Cardiac fibroblast (primary cell): ENCODE measurements around the gene L1CAM.

Experiments used
- DNase-seq, 2 donors: peaks; one replicate each; pipeline versions ENCODE4 v3.0.0 to v3.0.0-alpha.2; 2010; ENCODE audit warnings: low read depth in 2 of 2
- H3K4me3 ChIP-seq, 2 donors: replicated peaks in 1 of 2; 1 replicate in 1 of 2; 2 replicates in 1 of 2; pipeline ENCODE4 v1.5.1; 2011; ENCODE audit warnings: low read depth in 2 of 2, low read length in 2 of 2, mild to moderate bottlenecking in 2 of 2, moderate library complexity in 1 of 2
- TF ChIP-seq, protein P1 (sequence below): IDR thresholded peaks from one replicate; pipeline ENCODE4 v1.5.1; 2011; ENCODE audit warnings: low read depth, mild to moderate bottlenecking, low read length, inconsistent platforms

Gene L1CAM

DNA sequence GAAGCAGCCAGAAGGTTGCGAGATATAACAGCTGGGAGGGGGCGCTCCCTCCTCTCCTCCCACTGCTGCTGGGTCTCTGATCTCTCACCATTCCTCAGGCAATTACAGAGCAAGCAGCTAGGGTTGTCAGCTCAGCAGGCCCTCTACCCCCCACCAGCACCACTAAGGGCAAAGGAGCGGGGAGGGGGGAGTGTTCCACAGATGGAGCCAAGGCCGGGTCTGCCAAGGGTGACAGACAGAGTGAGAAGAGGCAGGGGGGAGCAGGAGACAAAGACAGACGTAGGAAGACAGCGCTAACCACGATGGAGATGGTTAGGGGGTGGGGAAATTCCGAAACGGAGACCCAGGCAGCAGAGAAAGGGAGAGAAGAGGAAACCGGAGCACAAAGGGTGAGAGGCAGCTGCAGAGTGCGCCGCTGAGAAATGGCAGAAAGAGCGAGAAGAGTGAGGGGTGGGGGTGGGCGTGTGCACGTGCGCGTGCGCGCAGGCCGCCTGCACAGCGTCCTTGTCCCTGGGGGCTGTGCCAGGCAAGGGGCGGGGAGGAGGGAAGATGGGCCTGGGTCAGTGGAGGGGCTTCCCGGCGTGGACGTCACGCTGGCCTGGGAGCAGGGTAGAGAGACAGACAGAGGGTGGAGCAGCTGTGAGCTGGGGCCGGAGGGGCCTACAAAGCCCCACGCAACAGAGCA lies 6.9 kb downstream of the L1CAM start:
- no peak for DNase-seq
- TF ChIP-seq, protein P1, sequence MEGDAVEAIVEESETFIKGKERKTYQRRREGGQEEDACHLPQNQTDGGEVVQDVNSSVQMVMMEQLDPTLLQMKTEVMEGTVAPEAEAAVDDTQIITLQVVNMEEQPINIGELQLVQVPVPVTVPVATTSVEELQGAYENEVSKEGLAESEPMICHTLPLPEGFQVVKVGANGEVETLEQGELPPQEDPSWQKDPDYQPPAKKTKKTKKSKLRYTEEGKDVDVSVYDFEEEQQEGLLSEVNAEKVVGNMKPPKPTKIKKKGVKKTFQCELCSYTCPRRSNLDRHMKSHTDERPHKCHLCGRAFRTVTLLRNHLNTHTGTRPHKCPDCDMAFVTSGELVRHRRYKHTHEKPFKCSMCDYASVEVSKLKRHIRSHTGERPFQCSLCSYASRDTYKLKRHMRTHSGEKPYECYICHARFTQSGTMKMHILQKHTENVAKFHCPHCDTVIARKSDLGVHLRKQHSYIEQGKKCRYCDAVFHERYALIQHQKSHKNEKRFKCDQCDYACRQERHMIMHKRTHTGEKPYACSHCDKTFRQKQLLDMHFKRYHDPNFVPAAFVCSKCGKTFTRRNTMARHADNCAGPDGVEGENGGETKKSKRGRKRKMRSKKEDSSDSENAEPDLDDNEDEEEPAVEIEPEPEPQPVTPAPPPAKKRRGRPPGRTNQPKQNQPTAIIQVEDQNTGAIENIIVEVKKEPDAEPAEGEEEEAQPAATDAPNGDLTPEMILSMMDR, result no peak
- H3K4me3 ChIP-seq, result no peak overlapping the region

DNA sequence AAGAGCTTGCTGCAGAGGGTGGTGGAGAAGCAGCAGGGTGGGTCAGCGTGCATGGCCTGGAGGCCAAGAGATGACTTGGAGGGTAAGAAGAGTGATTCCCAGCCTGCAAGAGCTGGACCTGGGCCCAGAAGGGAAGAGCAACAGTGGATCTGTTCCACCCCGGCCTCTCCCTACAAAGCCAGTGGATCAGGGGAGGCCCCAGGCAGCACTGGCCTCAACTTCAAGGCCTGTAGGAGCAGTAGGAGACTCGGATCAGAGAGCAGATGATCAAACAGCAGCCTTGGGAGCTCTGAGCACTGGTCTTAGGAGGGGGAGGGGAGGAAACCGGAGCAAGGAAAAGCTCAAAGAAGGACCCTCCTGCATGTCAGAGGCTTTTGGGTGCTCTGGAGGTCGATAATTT lies 7.6 kb downstream of the L1CAM start:
- DNase-seq, result no peak
- TF ChIP-seq, protein P1, result no peak
- no peak overlapping the region for H3K4me3 ChIP-seq

DNA sequence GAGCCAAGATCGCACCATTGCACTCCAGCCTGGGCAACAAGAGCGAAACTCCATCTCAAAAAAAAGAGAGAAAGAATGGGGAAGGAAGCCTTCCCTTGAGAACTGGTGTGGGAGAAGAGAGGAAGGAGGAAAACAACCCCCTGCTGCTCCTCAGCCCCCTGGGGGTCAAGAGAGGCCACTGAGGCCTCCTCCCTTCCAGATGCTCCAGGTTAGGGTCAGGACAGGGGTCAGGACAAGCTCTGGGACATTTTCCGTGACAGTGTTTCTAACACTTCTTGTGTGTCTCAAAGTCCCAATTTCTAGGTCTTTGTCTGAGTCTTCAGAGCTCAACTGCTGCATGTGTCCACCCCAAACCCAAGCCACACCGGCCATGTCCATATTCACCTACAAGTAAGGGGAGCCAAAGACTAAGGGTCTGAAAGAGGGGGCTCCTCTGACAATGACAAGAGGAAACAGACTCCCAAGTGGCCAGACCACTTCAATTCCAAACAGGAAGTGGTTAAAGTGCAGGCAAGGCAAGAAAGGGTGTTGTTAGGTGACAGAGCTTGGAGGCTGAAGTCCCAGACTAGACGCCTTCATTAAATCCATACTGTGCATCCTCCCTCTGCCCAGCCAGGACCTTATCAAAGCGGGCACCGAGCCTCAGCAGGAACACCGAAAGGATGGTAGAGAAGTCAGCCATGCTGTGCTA lies 8.3 kb downstream of the L1CAM start:
- no peak overlapping the region for H3K4me3 ChIP-seq
- TF ChIP-seq, protein P1, result no peak
- DNase-seq, result no peak

DNA sequence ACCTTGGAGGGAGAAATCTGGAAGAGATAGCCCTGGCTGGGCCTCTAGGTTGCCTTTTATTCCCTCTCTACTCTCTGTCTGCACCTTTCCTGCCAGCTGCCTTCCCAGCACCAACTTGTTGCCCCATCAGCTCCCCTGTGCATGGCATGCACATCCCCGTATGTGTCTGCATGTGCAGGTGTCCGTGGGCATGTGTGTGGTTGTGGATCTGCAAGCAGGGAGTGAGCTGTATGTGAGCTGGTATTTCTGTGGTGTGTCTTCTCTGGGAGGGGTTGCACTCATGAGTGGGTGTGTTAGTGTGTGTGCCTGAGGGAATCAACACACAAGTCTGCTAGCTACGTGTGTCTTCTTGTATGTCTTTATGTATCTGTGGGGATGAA lies 9.9 kb downstream of the L1CAM start:
- no peak overlapping the region for H3K4me3 ChIP-seq
- TF ChIP-seq, protein P1, result no peak
- no peak for DNase-seq

DNA sequence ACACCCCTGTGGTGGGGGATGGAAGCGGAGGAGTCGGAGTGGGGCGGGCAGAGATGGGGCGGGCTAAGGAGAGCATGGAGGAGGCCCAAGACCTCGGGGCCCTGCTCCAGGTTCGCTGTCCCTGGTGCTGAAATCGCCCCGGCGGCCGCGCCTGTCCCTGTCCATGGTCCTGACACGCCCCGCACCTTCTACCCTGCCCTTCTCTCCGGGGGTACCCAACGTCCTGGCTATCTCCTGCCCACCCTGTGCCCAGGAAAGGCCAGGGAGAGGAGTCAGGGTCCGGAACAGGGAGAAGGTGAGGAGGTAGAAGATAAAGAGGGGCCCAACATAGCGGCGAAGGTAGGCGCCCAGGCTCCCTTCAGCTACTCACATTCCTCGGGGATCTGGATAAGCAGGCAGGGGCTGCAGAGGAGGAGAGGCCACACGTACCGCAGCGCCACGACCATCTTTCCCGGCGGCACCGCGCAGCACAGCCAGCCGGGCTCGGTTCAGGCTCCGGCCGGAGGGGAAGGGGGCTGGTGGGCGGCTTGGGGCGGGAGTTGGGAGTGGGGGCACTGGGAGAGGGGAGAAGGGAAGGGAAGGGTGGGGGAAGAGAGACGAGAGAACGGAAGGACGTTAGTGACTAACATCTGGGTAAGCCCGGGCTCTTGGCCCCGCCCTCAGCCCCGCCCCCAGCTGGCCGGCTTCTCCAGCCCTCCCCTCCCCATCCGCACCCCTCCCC lies 10.4 kb downstream of the L1CAM start:
- peak; percentile 26 to 44 for DNase-seq
- H3K4me3 ChIP-seq, result no peak overlapping the region
- TF ChIP-seq, protein P1, result no peak

DNA sequence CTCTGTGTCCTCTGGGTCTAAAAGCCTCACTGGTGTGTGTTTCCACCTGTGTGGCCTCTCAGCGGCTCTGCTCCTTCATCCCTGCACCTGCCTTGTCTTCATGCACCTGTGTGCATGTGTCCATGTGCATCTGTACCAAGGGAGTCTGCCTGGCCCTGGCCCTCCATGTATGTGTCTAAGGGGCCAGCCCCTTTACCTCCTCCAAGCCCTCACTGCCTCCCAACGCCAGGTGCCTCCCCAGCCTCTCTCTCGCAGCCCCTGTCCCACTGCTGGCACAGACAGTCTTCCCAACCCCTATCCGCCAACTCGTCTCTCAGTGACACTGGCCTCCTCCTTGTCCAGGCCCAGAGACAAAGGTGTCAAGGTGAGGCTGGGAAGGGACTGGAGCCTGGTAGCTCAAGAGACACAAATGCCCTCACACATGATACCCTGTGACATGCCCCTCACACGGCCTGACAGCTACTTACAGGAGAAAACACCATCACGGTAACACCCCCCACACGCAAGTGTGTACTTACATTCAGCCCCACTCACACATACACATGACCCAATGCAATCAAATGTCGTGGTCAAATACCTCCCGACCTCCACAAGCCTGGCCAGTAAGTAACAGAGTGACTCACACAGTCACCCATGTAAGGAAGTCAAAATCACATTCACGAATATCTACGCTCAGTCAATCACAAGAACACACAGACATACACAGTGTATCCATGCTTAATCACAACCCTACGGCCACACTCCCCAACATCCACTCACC lies 11.4 kb downstream of the L1CAM start:
- DNase-seq, result peak in 1 of 2 donors; percentile 1
- TF ChIP-seq, protein P1, result no peak
- H3K4me3 ChIP-seq, result no peak overlapping the region
